ENCODE measurements around the gene HDGFL3.

Gene HDGFL3

GRCh38 chr15:83166218-83166617 is 41.4 kb downstream of the HDGFL3 start:
- Histone ChIP-seq H3K27me3 (ENCODE audit: control insufficient read depth, low read length) (no peaks in the 10 kb centered on the region), H3K9me2 (replicated peaks; ENCODE audit: control insufficient read depth, low read length) (no peaks in the 10 kb centered on the region), H4K20me1 (ENCODE audit: control insufficient read depth, insufficient read depth, low read depth, low read length) (no peaks in the 10 kb centered on the region), H3K4me3 (ENCODE audit: low read length) (no peak overlapping the region), H3K79me2 (ENCODE audit: control insufficient read depth, low read length) (no peaks in the 10 kb centered on the region), H3K4me1 (ENCODE audit: control insufficient read depth, low read length) (no peaks in the 10 kb centered on the region), H3K36me3 (ENCODE audit: control insufficient read depth, low read length) (no peaks in the 10 kb centered on the region), H3F3A (ENCODE audit: control insufficient read depth, insufficient read depth) (no peaks in the 10 kb centered on the region), H3K27ac (ENCODE audit: low read depth, low read length) (no peak overlapping the region), H3K9me3 (ENCODE audit: control insufficient read depth, insufficient read depth, low read length) (no peaks in the 10 kb centered on the region), H3K4me2 (ENCODE audit: low read length) (no peak overlapping the region)
- TF ChIP-seq EZH2phosphoT487 (IDR thresholded peaks at IDR 0.05; ENCODE audit: borderline replicate concordance, low read length): no peak
- TF ChIP-seq CTCF (IDR thresholded peaks at IDR 0.05; ENCODE audit: low read depth, low read length, poor library complexity, severe bottlenecking): no peak

- Histone ChIP-seq H3K9me3 (ENCODE audit: control insufficient read depth, insufficient read depth, low read length) (no peaks in the 10 kb centered on the region), H3K36me3 (ENCODE audit: control insufficient read depth, low read length) (no peaks in the 10 kb centered on the region), H3F3A (ENCODE audit: control insufficient read depth, insufficient read depth) (no peaks in the 10 kb centered on the region), H3K9me2 (replicated peaks; ENCODE audit: control insufficient read depth, low read length) (no peaks in the 10 kb centered on the region), H4K20me1 (ENCODE audit: control insufficient read depth, insufficient read depth, low read depth, low read length) (no peaks in the 10 kb centered on the region), H3K27me3 (ENCODE audit: control insufficient read depth, low read length) (no peaks in the 10 kb centered on the region), H3K27ac (ENCODE audit: low read depth, low read length) (no peak overlapping the region), H3K79me2 (ENCODE audit: control insufficient read depth, low read length) (no peaks in the 10 kb centered on the region), H3K4me3 (ENCODE audit: low read length) (no peak overlapping the region), H3K4me2 (ENCODE audit: low read length) (no peak overlapping the region), H3K4me1 (ENCODE audit: control insufficient read depth, low read length) (no peaks in the 10 kb centered on the region)
- TF ChIP-seq EZH2phosphoT487 (IDR thresholded peaks at IDR 0.05; ENCODE audit: borderline replicate concordance, low read length): no peak
These were observed 42.7 kb downstream of the HDGFL3 start for GRCh38 chr15:83164771-83165404.

- no peak overlapping the region for H3K27ac ChIP-seq (ENCODE audit: low read depth, low read length)
- H3K27me3 ChIP-seq (ENCODE audit: control insufficient read depth, low read length): no peaks in the 10 kb centered on the region
- H3K79me2 ChIP-seq (ENCODE audit: control insufficient read depth, low read length): no peaks in the 10 kb centered on the region
- H4K20me1 ChIP-seq (ENCODE audit: control insufficient read depth, insufficient read depth, low read depth, low read length): no peaks in the 10 kb centered on the region
- no peak for TF ChIP-seq EZH2phosphoT487 (IDR thresholded peaks at IDR 0.05; ENCODE audit: borderline replicate concordance, low read length)
- TF ChIP-seq CTCF (IDR thresholded peaks at IDR 0.05; ENCODE audit: low read depth, low read length, poor library complexity, severe bottlenecking): no peak
- no peaks in the 10 kb centered on the region for H3K4me1 ChIP-seq (ENCODE audit: control insufficient read depth, low read length)
- H3K4me2 ChIP-seq (ENCODE audit: low read length): no peak overlapping the region
- H3K9me3 ChIP-seq (ENCODE audit: control insufficient read depth, insufficient read depth, low read length): no peaks in the 10 kb centered on the region
- H3K36me3 ChIP-seq (ENCODE audit: control insufficient read depth, low read length): no peaks in the 10 kb centered on the region
- no peaks in the 10 kb centered on the region for H3K9me2 ChIP-seq (replicated peaks; ENCODE audit: control insufficient read depth, low read length)
- H3K4me3 ChIP-seq (ENCODE audit: low read length): no peak overlapping the region
- H3F3A ChIP-seq (ENCODE audit: control insufficient read depth, insufficient read depth): no peaks in the 10 kb centered on the region
These were observed 43.4 kb downstream of the HDGFL3 start for GRCh38 chr15:83164111-83164770.

- no peak overlapping the region for H3K4me3 ChIP-seq (ENCODE audit: low read length)
- no peak overlapping the region for H3K27ac ChIP-seq (ENCODE audit: low read depth, low read length)
- no peak overlapping the region for H3K4me2 ChIP-seq (ENCODE audit: low read length)
- no peaks in the 10 kb centered on the region for H3F3A ChIP-seq (ENCODE audit: control insufficient read depth, insufficient read depth)
- TF ChIP-seq CTCF (IDR thresholded peaks at IDR 0.05; ENCODE audit: low read depth, low read length, poor library complexity, severe bottlenecking) (no peak), EZH2phosphoT487 (IDR thresholded peaks at IDR 0.05; ENCODE audit: borderline replicate concordance, low read length) (no peak)
- H3K9me3 ChIP-seq (ENCODE audit: control insufficient read depth, insufficient read depth, low read length): no peaks in the 10 kb centered on the region
- H3K9me2 ChIP-seq (replicated peaks; ENCODE audit: control insufficient read depth, low read length): no peaks in the 10 kb centered on the region
- H3K79me2 ChIP-seq (ENCODE audit: control insufficient read depth, low read length): no peaks in the 10 kb centered on the region
- H3K27me3 ChIP-seq (ENCODE audit: control insufficient read depth, low read length): no peaks in the 10 kb centered on the region
- H3K4me1 ChIP-seq (ENCODE audit: control insufficient read depth, low read length): no peaks in the 10 kb centered on the region
- H4K20me1 ChIP-seq (ENCODE audit: control insufficient read depth, insufficient read depth, low read depth, low read length): no peaks in the 10 kb centered on the region
- no peaks in the 10 kb centered on the region for H3K36me3 ChIP-seq (ENCODE audit: control insufficient read depth, low read length)
These were observed 44.6 kb downstream of the HDGFL3 start for GRCh38 chr15:83163032-83163431.

Data from DOHH2 (cell line).